Hepatocyte (in vitro differentiated cells): Measurements from ENCODE around the gene CRTAP. TPM values are rescaled to one million over a fixed set of nuclear protein-coding genes. Genes with fewer than 3 reads are reported as not detected.

Source experiments
- DNase-seq: peaks from one replicate; pipeline ENCODE4 v3.0.0-alpha.2; 2016; ENCODE audit warnings: low spot score
- H2AFZ ChIP-seq: fragments of 200-600 bp; sonication (generic); 2 replicates; pipeline ENCODE4 v1.6.0; 2016; ENCODE audit warnings: antibody characterized with exemption, mild to moderate bottlenecking
- H3K27ac ChIP-seq: fragments of 200-600 bp; sonication (generic); 2 replicates; pipeline ENCODE4 v1.5.1; 2016; ENCODE audit warnings: mild to moderate bottlenecking
- H3K27me3 ChIP-seq: fragments of 200-600 bp; sonication (generic); 2 replicates; pipeline ENCODE4 v1.6.1; 2016
- H3K36me3 ChIP-seq: fragments of 200-600 bp; sonication (generic); replicated peaks from 2 replicates; pipeline ENCODE4 v1.5.1; 2016; ENCODE audit warnings: low read depth; ENCODE audit not compliant: insufficient read depth
- H3K4me1 ChIP-seq: fragments of 200-600 bp; sonication (generic); 2 replicates; pipeline ENCODE4 v1.5.1; 2016; ENCODE audit warnings: mild to moderate bottlenecking, moderate library complexity; ENCODE audit not compliant: insufficient read depth
- H3K4me2 ChIP-seq: fragments of 200-600 bp; sonication (generic); 2 replicates; pipeline ENCODE4 v1.6.0; 2016
- H3K4me3 ChIP-seq: fragments of 200-600 bp; sonication (generic); 2 replicates; pipeline ENCODE4 v1.5.1; 2016; ENCODE audit warnings: mild to moderate bottlenecking
- H3K79me2 ChIP-seq: fragments of 200-600 bp; sonication (generic); 2 replicates; pipeline ENCODE4 v1.6.0; 2017; ENCODE audit warnings: mild to moderate bottlenecking
- H3K9me2 ChIP-seq: fragments of 200-600 bp; sonication (generic); replicated peaks from 2 replicates; pipeline ENCODE4 v1.6.0; 2017; ENCODE audit warnings: mild to moderate bottlenecking; ENCODE audit not compliant: insufficient read depth
- H3K9me3 ChIP-seq: fragments of 200-600 bp; sonication (generic); 2 replicates; pipeline ENCODE4 v1.5.1; 2016; ENCODE audit warnings: low read depth, mild to moderate bottlenecking
- H4K20me1 ChIP-seq: fragments of 200-600 bp; sonication (generic); 2 replicates; pipeline ENCODE4 v1.6.0; 2016; ENCODE audit warnings: mild to moderate bottlenecking; ENCODE audit not compliant: insufficient read depth, poor library complexity, severe bottlenecking
- CTCF ChIP-seq: fragments of 200-600 bp; sonication (generic); IDR thresholded peaks from 2 replicates; pipeline ENCODE4 v1.5.1; 2016; ENCODE audit warnings: antibody characterized with exemption, mild to moderate bottlenecking; ENCODE audit not compliant: poor library complexity
- EZH2 ChIP-seq: fragments of 200-600 bp; sonication (generic); IDR thresholded peaks from 2 replicates; pipeline ENCODE4 v1.6.1; 2016; ENCODE audit warnings: antibody characterized with exemption, mild to moderate bottlenecking, borderline replicate concordance
- EZH2phosphoT487 ChIP-seq: fragments of 200-600 bp; sonication (generic); IDR thresholded peaks from one replicate; pipeline ENCODE4 v1.6.1; 2018; ENCODE audit warnings: antibody characterized with exemption, mild to moderate bottlenecking, low read depth, moderate library complexity; ENCODE audit not compliant: unreplicated experiment, severe bottlenecking
- WGBS: methylation state at CpG from one replicate; pipeline ENCODE4 v1.1.6; 2016; ENCODE audit warnings: low lambda C conversion rate; ENCODE audit errors: missing lambda C conversion rate; 5-methylcytosine and 5-hydroxymethylcytosine counted together
- polyA plus RNA-seq: library from polyadenylated mRNA; unstranded; fragments of >200 nt; fragmentation: Nextera tagmentation; extraction: Ambion mirVana; gene quantifications from 2 replicates; pipeline ENCODE4 v1.2.1, GENCODE V29; 2016
- total RNA-seq: library from RNA; depleted of rRNA; stranded (reverse); fragments of >200 nt; gene quantifications from 2 replicates; pipeline ENCODE4 v1.2.3, GENCODE V29; 2014

CRTAP gene
- total and polyA plus RNA-seq, 2 experiments from 2014 or later = 127 to 178 TPM

DNA sequence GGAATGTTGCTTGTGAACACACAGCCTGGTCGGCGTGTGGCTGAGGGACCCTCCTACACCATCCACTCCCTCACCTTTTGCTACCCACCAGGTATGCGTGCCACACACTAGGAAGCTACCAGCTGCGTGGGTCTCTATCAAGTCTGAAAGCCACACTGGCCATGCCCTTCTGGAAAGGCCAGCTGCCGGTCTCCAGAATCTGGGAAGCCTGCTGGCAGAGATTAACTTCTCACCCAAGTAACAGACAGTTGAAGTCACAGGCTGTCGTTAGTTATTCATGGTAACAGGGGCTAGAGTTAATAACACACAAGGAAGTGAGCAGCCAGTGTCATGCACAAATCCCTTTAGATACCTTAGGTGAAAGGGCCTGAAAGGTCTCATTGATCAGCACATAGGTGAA, 56.7 kb downstream of the CRTAP start:
- 91% methylated on average over 6 of the region's 6 CpGs for WGBS
- no peaks in the 10 kb centered on the region for H3K9me3 ChIP-seq
- DNase-seq = no peak
- TF ChIP-seq EZH2 = no peak
- TF ChIP-seq CTCF = no peak
- TF ChIP-seq EZH2phosphoT487 = no peak
- no peak overlapping the region for H3K4me2 ChIP-seq
- no peak overlapping the region for H3K4me3 ChIP-seq
- no peak overlapping the region for H3K27ac ChIP-seq
- no peaks in the 10 kb centered on the region for H3K27me3 ChIP-seq
- no peaks in the 10 kb centered on the region for H4K20me1 ChIP-seq
- H2AFZ ChIP-seq = no peak overlapping the region
- peaks cover 4% of the 10 kb centered on the region for H3K4me1 ChIP-seq
- H3K79me2 ChIP-seq = no peaks in the 10 kb centered on the region
- no peaks in the 10 kb centered on the region for H3K36me3 ChIP-seq
- H3K9me2 ChIP-seq = no peaks in the 10 kb centered on the region

- 64% methylated on average over 4 of the region's 4 CpGs for WGBS
Observed at GRCh38 chr3:33171580-33171979, 57.8 kb downstream of the CRTAP start.

DNA sequence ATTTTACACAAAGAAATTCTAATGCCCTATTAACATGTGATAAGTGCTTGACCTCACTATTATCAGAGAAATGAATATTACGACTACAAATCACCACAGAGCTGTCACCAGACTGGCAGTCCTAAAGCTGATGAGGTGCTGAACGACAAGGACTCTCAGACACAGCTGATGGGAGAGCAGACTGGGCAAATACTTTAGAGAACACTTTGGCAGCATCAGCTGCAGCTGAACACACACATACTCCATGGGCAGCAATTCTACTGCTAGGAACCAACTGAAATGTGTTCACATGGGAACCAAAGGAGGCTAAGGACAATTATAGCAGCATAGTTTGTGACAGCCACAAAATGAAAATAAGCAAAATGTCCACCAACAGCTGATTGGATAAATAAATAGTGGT, 59.3 kb downstream of the CRTAP start:
- H3K9me3 ChIP-seq = no peaks in the 10 kb centered on the region
- no peak overlapping the region for H3K27ac ChIP-seq
- no peak overlapping the region for H3K4me3 ChIP-seq
- H3K27me3 ChIP-seq = no peaks in the 10 kb centered on the region
- H3K4me2 ChIP-seq = no peak overlapping the region
- no peak overlapping the region for H2AFZ ChIP-seq
- no peak for DNase-seq
- WGBS = 55% methylated on average over 2 of the region's 2 CpGs
- no peaks in the 10 kb centered on the region for H3K79me2 ChIP-seq
- H4K20me1 ChIP-seq = no peaks in the 10 kb centered on the region
- TF ChIP-seq EZH2phosphoT487 (no peak), EZH2 (no peak), CTCF (no peak)
- H3K4me1 ChIP-seq = peaks cover 4% of the 10 kb centered on the region
- no peaks in the 10 kb centered on the region for H3K36me3 ChIP-seq
- no peaks in the 10 kb centered on the region for H3K9me2 ChIP-seq

More at GRCh38 chr3:33171580-33171979, 57.8 kb downstream of the CRTAP start:
- TF ChIP-seq EZH2phosphoT487 (no peak), EZH2 (no peak), CTCF (no peak)
- no peaks in the 10 kb centered on the region for H3K9me2 ChIP-seq
- H3K9me3 ChIP-seq = no peaks in the 10 kb centered on the region
- no peaks in the 10 kb centered on the region for H3K27me3 ChIP-seq
- no peak overlapping the region for H3K4me2 ChIP-seq
- no peak for DNase-seq
- H3K79me2 ChIP-seq = no peaks in the 10 kb centered on the region
- no peak overlapping the region for H2AFZ ChIP-seq
- no peak overlapping the region for H3K27ac ChIP-seq
- peaks cover 4% of the 10 kb centered on the region for H3K4me1 ChIP-seq
- H3K4me3 ChIP-seq = no peak overlapping the region
- H3K36me3 ChIP-seq = no peaks in the 10 kb centered on the region
- H4K20me1 ChIP-seq = no peaks in the 10 kb centered on the region

DNA sequence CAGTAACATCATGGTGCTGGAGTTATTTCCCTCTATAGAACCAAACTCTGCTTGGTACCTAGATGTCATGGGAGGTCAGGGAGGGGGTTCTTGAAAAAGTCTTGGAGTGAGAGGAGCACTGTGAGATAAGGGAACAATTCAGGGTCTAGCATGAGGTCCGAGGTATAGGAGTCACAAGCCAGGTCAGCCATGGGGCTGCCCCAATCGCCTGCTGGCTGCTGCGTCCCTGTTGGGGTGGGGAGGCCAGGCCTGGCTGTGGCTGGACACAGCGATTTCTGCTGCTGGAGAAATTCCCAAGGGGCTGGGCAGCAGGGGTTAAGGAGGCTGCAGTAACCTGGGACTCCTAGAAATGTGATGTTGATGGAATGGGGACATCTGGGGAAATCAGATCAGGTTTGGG, 59.9 kb downstream of the CRTAP start:
- WGBS = 90% methylated on average over 4 of the region's 4 CpGs

More for the DNA sequence above, 59.9 kb downstream of the CRTAP start:
- Histone ChIP-seq H3K27ac (no peak overlapping the region), H3K4me2 (no peak overlapping the region), H3K4me1 (peaks cover 4% of the 10 kb centered on the region), H3K79me2 (no peaks in the 10 kb centered on the region), H4K20me1 (no peaks in the 10 kb centered on the region), H3K27me3 (no peaks in the 10 kb centered on the region), H3K4me3 (no peak overlapping the region), H2AFZ (no peak overlapping the region), H3K9me2 (no peaks in the 10 kb centered on the region), H3K9me3 (no peaks in the 10 kb centered on the region), H3K36me3 (no peaks in the 10 kb centered on the region)
- TF ChIP-seq CTCF (no peak), EZH2phosphoT487 (no peak), EZH2 (no peak)
- DNase-seq = no peak
